Sciatic nerve (tissue), 2 donors: ENCODE data around the gene ADIPOR2. TPM values are rescaled to one million over a fixed set of nuclear protein-coding genes. Genes with fewer than 3 reads are reported as not detected.

Source experiments
- ATAC-seq: fragments of 200-7000 bp; cut with Tn5 transposase; one replicate; pipeline ENCODE4 v1.9.1; 2020; ENCODE audit warnings: mild to moderate bottlenecking, moderate library complexity
- DNase-seq: peaks from one replicate; pipeline ENCODE4 v3.0.0-alpha.2; 2020; ENCODE audit warnings: low spot score
- intact Hi-C: fragments of 100-400 bp; cut with DNase I; formaldehyde crosslinking; loops from one replicate; pipeline ENCODE4 v1.14.2; 2022
- total RNA-seq: library from RNA; stranded (reverse); fragmentation: NEBNext Ultra II Directional; extraction: Animal tissue kit (Norgen Biotek cat#: 25700); gene quantifications from one replicate; pipeline ENCODE4 v1.2.1, GENCODE V29; 2021
- donor health status: DM: no; HTN: no; CAD: no.
- donor health status: DM: no; HTN: no; CAD: no.

The ADIPOR2 gene
- total RNA-seq = 79.3 TPM

- ATAC-seq (peak; percentile 99), DNase-seq (peak; percentile 97)
- intact Hi-C loops = no loop called here
Measured at GRCh38 chr12:1690578-1691122, at the start of gene ADIPOR2. Gene ADIPOR2 (plus strand): TSS chr12:1691070. CDS start chr12:1754344, 63,274 bp downstream.

- DNase-seq (no peak), ATAC-seq (no peak)
- intact Hi-C loops = no loop called here
Measured at GRCh38 chr12:1642513-1642912, 48.4 kb upstream of the ADIPOR2 start.

GRCh38 chr12:1643043-1643442 is 47.8 kb upstream of the ADIPOR2 start:
- no peak for ATAC-seq
- intact Hi-C loops = no loop called here
- DNase-seq = no peak

- intact Hi-C loops = no loop called here
- DNase-seq = no peak
- peak; percentile 2 for ATAC-seq
Measured at GRCh38 chr12:1643905-1644533, 46.9 kb upstream of the ADIPOR2 start.

GRCh38 chr12:1644534-1645438 is 46.1 kb upstream of the ADIPOR2 start:
- intact Hi-C loops = no loop called here
- DNase-seq (peak; percentile 90), ATAC-seq (peak; percentile 85)

GRCh38 chr12:1645819-1646218 is 45.1 kb upstream of the ADIPOR2 start:
- intact Hi-C loops = no loop called here
- no peak for DNase-seq

GRCh38 chr12:1646569-1647284 is 44.1 kb upstream of the ADIPOR2 start:
- DNase-seq (no peak), ATAC-seq (no peak)
- intact Hi-C loops = no loop called here

More at GRCh38 chr12:1645819-1646218, 45.1 kb upstream of the ADIPOR2 start:
- ATAC-seq = no peak

GRCh38 chr12:1647285-1647669 is 43.6 kb upstream of the ADIPOR2 start:
- no peak for ATAC-seq
- intact Hi-C loops = no loop called here

GRCh38 chr12:1650260-1650977 is 40.5 kb upstream of the ADIPOR2 start:
- ATAC-seq (no peak), DNase-seq (no peak)
- intact Hi-C loops = no loop called here

More at GRCh38 chr12:1647285-1647669, 43.6 kb upstream of the ADIPOR2 start:
- DNase-seq = no peak

- intact Hi-C loops = no loop called here
- ATAC-seq (no peak), DNase-seq (no peak)
Measured at GRCh38 chr12:1650978-1651361, 39.9 kb upstream of the ADIPOR2 start.

- ATAC-seq (no peak), DNase-seq (no peak)
- intact Hi-C loops = loop anchor here (2.0 kb wide), 1 partner anchor 139 kb away; no protein-coding TSS in a partner anchor
Measured at GRCh38 chr12:1651946-1652345, 38.9 kb upstream of the ADIPOR2 start.

- ATAC-seq = no peak
- no peak for DNase-seq
- intact Hi-C loops = no loop called here
Measured at GRCh38 chr12:1655225-1655788, 35.6 kb upstream of the ADIPOR2 start.

GRCh38 chr12:1656902-1657301 is 34.0 kb upstream of the ADIPOR2 start:
- no peak for ATAC-seq
- peak; percentile 49 for DNase-seq
- intact Hi-C loops = no loop called here

- no peak for ATAC-seq
- peak; percentile 43 for DNase-seq
- intact Hi-C loops = no loop called here
Measured at GRCh38 chr12:1657688-1658087, 33.2 kb upstream of the ADIPOR2 start.

GRCh38 chr12:1660304-1661187 is 30.3 kb upstream of the ADIPOR2 start:
- intact Hi-C loops = no loop called here
- peak; percentile 81 for DNase-seq
- ATAC-seq = peak; percentile 78

- DNase-seq (peak; percentile 93), ATAC-seq (peak; percentile 86)
- intact Hi-C loops = no loop called here
Measured at GRCh38 chr12:1661553-1662335, 29.1 kb upstream of the ADIPOR2 start.
